Left lung (tissue), 10 donors: Measurements from ENCODE around the gene TBRG1. TPM values are rescaled to one million over a fixed set of nuclear protein-coding genes. Genes with fewer than 3 reads are reported as not detected.
"Not testable (repeated sequence)": the region's sequence is repeated elsewhere in the genome, so short reads cannot be mapped to it uniquely, and the experiment has no call there.

Experiments
- ATAC-seq: fragments of 200-7000 bp; cut with Tn5 transposase; one replicate; pipeline ENCODE4 v1.9.1; 2020; ENCODE audit warnings: moderate library complexity
- DNase-seq, 4 donors: peaks; one replicate each; pipeline ENCODE4 v3.0.0-alpha.2; 2013 to 2020
- H3K27ac ChIP-seq, 2 donors: fragments of 200-600 bp; sonication (generic) in 1 of 2; one replicate each; pipeline versions ENCODE4 v1.5.0 to v1.8.0; 2020 to 2021
- H3K27me3 ChIP-seq, 2 donors: fragments of 200-600 bp; sonication (generic) in 1 of 2; one replicate each; pipeline versions ENCODE4 v1.5.0 to v1.8.0; 2020 to 2021
- H3K36me3 ChIP-seq, 2 donors: fragments of 200-600 bp; sonication (generic) in 1 of 2; one replicate each; pipeline versions ENCODE4 v1.5.0 to v1.8.0; 2020 to 2021
- H3K4me1 ChIP-seq, 2 donors: fragments of 200-600 bp; one replicate each; pipeline ENCODE4 v1.8.0; 2021
- H3K4me3 ChIP-seq, 2 donors: fragments of 200-600 bp; sonication (generic) in 1 of 2; one replicate each; pipeline versions ENCODE4 v1.5.0 to v1.8.0; 2020 to 2021; ENCODE audit warnings: mild to moderate bottlenecking in 1 of 2
- H3K9me3 ChIP-seq, 2 donors: fragments of 200-600 bp; sonication (generic) in 1 of 2; one replicate each; pipeline versions ENCODE4 v1.5.0 to v1.8.0; 2020 to 2021
- CTCF ChIP-seq, 2 donors: fragments of 200-600 bp; sonication (generic) in 1 of 2; IDR thresholded peaks; one replicate each; pipeline versions ENCODE4 v1.5.0 to v1.8.0; 2021; ENCODE audit warnings: antibody characterized with exemption in 2 of 2
- intact Hi-C, 2 donors: fragments of 100-400 bp; cut with DNase I; formaldehyde crosslinking; loops; one replicate each; pipeline versions ENCODE4 v1.11.2 to v1.14.2; 2022
- polyA plus RNA-seq, 6 donors: library from polyadenylated mRNA; unstranded; fragments of 120-200 nt; gene quantifications; one replicate each; pipeline ENCODE4 v1.2.1, GENCODE V29; 2013; ENCODE audit not compliant: insufficient read length in 6 of 6
- total RNA-seq, 2 donors: library from RNA; stranded (reverse); fragmentation: NEBNext Ultra II Directional; extraction: Animal tissue kit (Norgen Biotek cat#: 25700); gene quantifications; one replicate each; pipeline ENCODE4 v1.2.1, GENCODE V29; 2021
- donor health status: DM: no; HTN: yes; CAD: no.
- donor health status: DM: no; HTN: no; CAD: no.

The TBRG1 gene
- total and polyA plus RNA-seq, 8 donors, result 30.2 to 41.9 (median 37.5) TPM

- no peak for DNase-seq
- TF ChIP-seq CTCF (IDR thresholded peaks at IDR 0.05), result no peak
- peak; percentile 27 for ATAC-seq
- H3K27me3 ChIP-seq, result peaks cover under 1 to 6% of the 10 kb centered on the region in 2 donors
- no peak overlapping the region for H3K4me3 ChIP-seq
- H3K27ac ChIP-seq, result no peak overlapping the region
- H3K4me1 ChIP-seq, result no peaks in the 10 kb centered on the region
- intact Hi-C loops, result no loop called here
- H3K36me3 ChIP-seq, result no peaks in the 10 kb centered on the region
- H3K9me3 ChIP-seq, result no peaks in the 10 kb centered on the region
Observed at GRCh38 chr11:124592627-124593026, 30.0 kb upstream of the TBRG1 start.

- intact Hi-C loops, result no loop called here
- no peak overlapping the region for H3K27ac ChIP-seq
- no peak for ATAC-seq
Observed at GRCh38 chr11:124595302-124595701, 27.4 kb upstream of the TBRG1 start.

DNA sequence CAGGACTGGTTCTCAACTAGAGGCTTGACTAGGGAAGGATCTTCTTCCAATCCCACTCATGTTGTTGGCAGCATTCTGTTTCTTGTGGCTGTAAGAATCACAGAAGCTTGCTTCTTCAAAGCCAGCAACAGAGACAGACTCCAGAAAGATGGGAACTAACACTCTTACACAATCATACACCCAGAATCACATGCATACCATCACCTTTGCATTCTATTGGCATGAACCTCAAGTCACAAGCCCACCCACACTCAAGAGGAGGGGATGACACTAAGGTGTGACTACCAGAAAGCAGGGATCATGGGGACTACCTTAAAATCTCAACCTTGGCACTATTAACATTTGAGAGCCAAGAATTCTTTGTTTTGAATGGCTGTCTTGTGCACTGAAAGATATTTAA is 25.0 kb upstream of the TBRG1 start:
- intact Hi-C loops, result no loop called here
- H3K27me3 ChIP-seq, result peaks cover 3 to 9% of the 10 kb centered on the region in 2 donors
- H3K27ac ChIP-seq, result no peak overlapping the region
- no peak overlapping the region for H3K4me3 ChIP-seq
- no peaks in the 10 kb centered on the region for H3K36me3 ChIP-seq
- H3K9me3 ChIP-seq, result no peaks in the 10 kb centered on the region
- DNase-seq, result no peak
- ATAC-seq, result no peak
- no peaks in the 10 kb centered on the region for H3K4me1 ChIP-seq
- TF ChIP-seq CTCF (IDR thresholded peaks at IDR 0.05), result no peak

More at GRCh38 chr11:124595302-124595701, 27.4 kb upstream of the TBRG1 start:
- H3K27me3 ChIP-seq, result peaks cover 3 to 9% of the 10 kb centered on the region in 2 donors
- H3K4me3 ChIP-seq, result no peak overlapping the region
- no peak for DNase-seq
- TF ChIP-seq CTCF (IDR thresholded peaks at IDR 0.05), result no peak
- H3K4me1 ChIP-seq, result no peaks in the 10 kb centered on the region
- no peaks in the 10 kb centered on the region for H3K9me3 ChIP-seq
- H3K36me3 ChIP-seq, result no peaks in the 10 kb centered on the region

DNA sequence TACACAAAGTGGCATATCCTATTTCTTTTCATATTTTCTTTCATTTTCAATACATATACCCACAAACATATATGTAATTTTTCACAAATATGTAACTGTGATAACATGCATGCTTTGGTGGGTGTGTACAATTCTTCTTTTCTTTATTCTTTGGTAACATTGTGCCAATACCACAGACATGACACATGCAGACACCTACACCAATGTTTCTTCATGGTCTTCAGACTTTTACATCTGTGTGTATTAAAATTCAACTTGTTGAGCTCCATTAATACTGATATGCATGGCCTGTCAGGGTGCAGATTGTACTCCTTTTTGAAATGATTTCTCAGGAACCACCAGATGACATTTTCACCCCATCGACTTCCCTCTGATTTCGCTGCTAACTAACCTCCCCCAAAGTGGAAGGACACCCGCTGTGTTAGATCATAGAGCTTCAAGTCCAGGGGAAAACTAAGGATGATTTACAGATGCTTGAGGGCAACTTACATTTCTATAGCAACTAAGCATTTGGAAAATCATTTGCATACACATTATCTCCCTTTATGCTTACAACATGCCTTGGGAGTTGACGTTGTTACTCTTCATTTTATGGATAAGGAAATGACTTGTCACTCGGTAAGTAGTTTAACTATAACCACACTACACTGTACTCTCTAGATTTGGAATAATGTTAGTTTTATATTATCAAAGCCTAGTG is 21.9 kb upstream of the TBRG1 start:
- ATAC-seq, result no peak
- H3K27me3 ChIP-seq, result peaks cover 3 to 9% of the 10 kb centered on the region in 2 donors
- H3K27ac ChIP-seq, result no peak overlapping the region
- no peak for DNase-seq
- intact Hi-C loops, result no loop called here
- H3K9me3 ChIP-seq, result no peaks in the 10 kb centered on the region
- no peaks in the 10 kb centered on the region for H3K4me1 ChIP-seq
- no peak overlapping the region for H3K4me3 ChIP-seq
- no peaks in the 10 kb centered on the region for H3K36me3 ChIP-seq
- no peak for TF ChIP-seq CTCF (IDR thresholded peaks at IDR 0.05)

DNA sequence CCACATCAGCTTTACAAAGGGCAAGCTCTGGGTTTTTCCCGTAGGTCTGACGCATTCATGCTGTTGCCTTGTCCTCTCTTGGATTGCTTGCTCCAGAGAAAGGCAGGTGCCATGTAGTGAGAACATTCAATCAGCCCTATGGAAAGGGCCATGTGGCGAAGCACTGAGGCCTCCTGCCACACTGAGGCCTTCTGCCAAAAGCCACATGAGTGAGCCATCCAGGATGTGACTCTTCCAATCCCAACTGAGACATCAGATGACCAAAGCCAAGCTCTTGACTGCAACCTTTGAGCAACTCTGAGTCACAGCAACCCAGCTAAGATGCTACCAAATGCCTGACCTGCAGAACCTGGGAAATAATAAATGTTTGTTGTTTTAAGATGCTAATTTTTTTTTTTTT is 20.5 kb upstream of the TBRG1 start:
- Histone ChIP-seq H3K27ac (no peak overlapping the region), H3K36me3 (no peaks in the 10 kb centered on the region), H3K4me3 (no peak overlapping the region), H3K4me1 (no peaks in the 10 kb centered on the region), H3K27me3 (peaks cover 3 to 8% of the 10 kb centered on the region in 2 donors), H3K9me3 (no peaks in the 10 kb centered on the region)
- intact Hi-C loops, result no loop called here
- no peak for DNase-seq
- ATAC-seq, result no peak
- TF ChIP-seq CTCF (IDR thresholded peaks at IDR 0.05), result no peak

DNA sequence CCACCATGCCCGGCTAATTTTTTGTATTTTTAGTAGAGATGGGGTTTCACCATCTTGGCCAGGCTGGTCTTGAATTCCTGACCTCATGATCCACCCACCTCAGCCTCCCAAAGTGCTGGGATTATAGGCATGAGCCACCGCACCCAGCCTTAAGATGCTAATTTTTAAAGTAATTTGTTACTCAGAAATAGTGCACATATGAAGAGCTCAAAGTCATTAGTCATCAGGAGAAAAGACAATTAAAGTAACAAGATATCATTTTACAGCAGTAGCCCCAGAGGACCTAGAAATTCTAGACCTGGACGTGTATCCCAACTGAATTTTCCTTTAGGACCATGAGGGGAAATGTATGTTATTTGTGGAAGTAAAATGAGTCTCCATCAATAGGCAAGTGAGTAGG is 19.9 kb upstream of the TBRG1 start:
- H3K4me3 ChIP-seq, H3K27me3 ChIP-seq, H3K27ac ChIP-seq, H3K9me3 ChIP-seq, ATAC-seq, intact Hi-C loops, H3K36me3 ChIP-seq, DNase-seq, H3K4me1 ChIP-seq: not testable (repeated sequence)
